Skeletal muscle satellite cell (primary cell): ENCODE data around the gene TBC1D14.

Source experiments
- H3K27me3 ChIP-seq: 2 replicates; pipeline ENCODE4 v1.7.0; 2013; ENCODE audit warnings: low read length; ENCODE audit not compliant: control insufficient read depth, insufficient read depth
- H3K36me3 ChIP-seq: 2 replicates; pipeline ENCODE4 v1.7.0; 2013; ENCODE audit warnings: mild to moderate bottlenecking, control low read depth, low read length; ENCODE audit not compliant: insufficient read depth
- H3K4me1 ChIP-seq: 2 replicates; pipeline ENCODE4 v1.7.0; 2013; ENCODE audit warnings: low read length; ENCODE audit not compliant: control insufficient read depth, insufficient read depth
- H3K4me2 ChIP-seq: 2 replicates; pipeline ENCODE4 v1.7.0; 2013; ENCODE audit warnings: mild to moderate bottlenecking, low read length
- H3K4me3 ChIP-seq: 2 replicates; pipeline ENCODE4 v1.7.0; 2013; ENCODE audit warnings: low read length
- H3K9ac ChIP-seq: 2 replicates; pipeline ENCODE4 v1.7.0; 2013; ENCODE audit warnings: mild to moderate bottlenecking, low read depth, low read length, moderate library complexity
- H3K9me3 ChIP-seq: replicated peaks from 2 replicates; pipeline ENCODE4 v1.7.0; 2013; ENCODE audit warnings: mild to moderate bottlenecking, control low read depth, low read length

The TBC1D14 gene

DNA sequence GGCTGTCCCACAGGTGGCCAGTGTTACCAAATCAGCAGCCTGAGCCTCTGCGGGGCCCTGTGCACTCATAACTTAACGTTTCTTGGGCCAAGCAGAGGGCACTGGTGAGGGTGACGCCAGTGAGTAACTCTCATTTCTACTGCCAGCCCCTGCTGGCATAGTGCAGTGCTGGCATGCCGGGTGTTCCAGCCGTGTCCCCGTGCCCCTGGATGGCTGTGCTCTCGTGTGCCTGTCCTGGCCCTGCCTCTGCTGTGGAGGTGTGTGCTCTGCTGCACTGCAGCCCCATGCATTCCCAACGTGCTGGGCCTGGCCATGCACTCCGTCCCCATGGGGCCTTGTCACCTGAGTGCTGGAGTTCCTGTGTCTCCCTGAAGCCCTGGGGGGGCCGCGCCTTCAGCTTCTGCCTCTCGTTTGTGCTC lies 14.7 kb downstream of the TBC1D14 start:
- H3K27me3 ChIP-seq, result no peaks in the 10 kb centered on the region
- no peaks in the 10 kb centered on the region for H3K36me3 ChIP-seq
- no peak overlapping the region for H3K9ac ChIP-seq
- H3K4me2 ChIP-seq, result no peak overlapping the region
- H3K4me1 ChIP-seq, result no peaks in the 10 kb centered on the region
- no peaks in the 10 kb centered on the region for H3K9me3 ChIP-seq
- H3K4me3 ChIP-seq, result no peak overlapping the region

GRCh38 chr4:6925357-6925836 lies 15.8 kb downstream of the TBC1D14 start:
- Histone ChIP-seq H3K9ac (no peak overlapping the region), H3K4me3 (no peak overlapping the region), H3K9me3 (no peaks in the 10 kb centered on the region), H3K4me2 (no peak overlapping the region), H3K27me3 (no peaks in the 10 kb centered on the region), H3K36me3 (no peaks in the 10 kb centered on the region), H3K4me1 (no peaks in the 10 kb centered on the region)

- no peak overlapping the region for H3K9ac ChIP-seq
- no peak overlapping the region for H3K4me2 ChIP-seq
- H3K4me1 ChIP-seq, result no peaks in the 10 kb centered on the region
- no peaks in the 10 kb centered on the region for H3K36me3 ChIP-seq
- no peak overlapping the region for H3K4me3 ChIP-seq
- no peaks in the 10 kb centered on the region for H3K27me3 ChIP-seq
- H3K9me3 ChIP-seq, result no peaks in the 10 kb centered on the region
These were observed 16.5 kb downstream of the TBC1D14 start for GRCh38 chr4:6926081-6926480.

DNA sequence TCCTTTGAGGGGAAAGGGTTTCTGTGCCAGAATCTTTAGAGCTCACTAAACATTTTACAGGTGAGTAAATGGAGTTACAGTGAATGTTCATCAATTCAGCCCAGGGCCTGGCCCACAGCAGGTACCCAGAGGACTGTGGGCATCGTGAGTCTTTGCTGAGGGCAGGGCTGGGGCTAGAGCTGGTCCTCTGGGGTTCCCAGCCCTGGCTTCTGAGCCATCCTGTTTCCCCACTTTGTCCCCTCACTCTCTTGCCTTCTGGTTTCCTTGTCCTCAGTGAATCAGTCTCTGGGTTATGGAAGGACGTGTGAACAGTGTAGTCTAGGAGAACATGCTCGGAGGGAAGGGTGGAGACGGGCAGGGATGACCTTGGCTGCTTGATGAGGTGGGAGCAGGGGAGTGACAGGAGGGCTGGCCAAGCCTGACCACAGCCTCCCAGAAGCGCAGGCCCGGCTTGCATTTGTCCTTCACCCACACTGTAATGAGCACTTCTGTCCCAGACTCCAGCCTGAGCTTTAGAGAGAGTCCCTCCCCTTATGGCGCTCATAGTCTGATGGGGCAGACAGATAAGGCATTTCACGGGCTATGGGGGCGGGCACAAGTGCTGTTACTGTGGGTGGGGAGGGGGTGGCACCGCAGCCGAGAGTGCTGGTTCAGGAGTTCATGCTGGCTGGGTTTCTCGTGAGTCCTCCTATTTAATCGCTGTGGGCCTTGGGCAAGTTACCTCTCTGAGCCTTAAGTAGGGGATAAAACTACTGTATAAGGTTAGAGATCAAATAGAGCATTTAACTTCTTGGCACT lies 17.3 kb downstream of the TBC1D14 start:
- H3K9me3 ChIP-seq, result no peaks in the 10 kb centered on the region
- no peak overlapping the region for H3K4me2 ChIP-seq
- H3K4me1 ChIP-seq, result no peaks in the 10 kb centered on the region
- H3K36me3 ChIP-seq, result no peaks in the 10 kb centered on the region
- no peaks in the 10 kb centered on the region for H3K27me3 ChIP-seq
- H3K4me3 ChIP-seq, result no peak overlapping the region
- H3K9ac ChIP-seq, result no peak overlapping the region

- no peak overlapping the region for H3K4me3 ChIP-seq
- no peaks in the 10 kb centered on the region for H3K36me3 ChIP-seq
- H3K4me1 ChIP-seq, result no peaks in the 10 kb centered on the region
- H3K27me3 ChIP-seq, result no peaks in the 10 kb centered on the region
- H3K9me3 ChIP-seq, result no peaks in the 10 kb centered on the region
- no peak overlapping the region for H3K9ac ChIP-seq
- H3K4me2 ChIP-seq, result no peak overlapping the region
These were observed 18.5 kb downstream of the TBC1D14 start for GRCh38 chr4:6928081-6928480.

DNA sequence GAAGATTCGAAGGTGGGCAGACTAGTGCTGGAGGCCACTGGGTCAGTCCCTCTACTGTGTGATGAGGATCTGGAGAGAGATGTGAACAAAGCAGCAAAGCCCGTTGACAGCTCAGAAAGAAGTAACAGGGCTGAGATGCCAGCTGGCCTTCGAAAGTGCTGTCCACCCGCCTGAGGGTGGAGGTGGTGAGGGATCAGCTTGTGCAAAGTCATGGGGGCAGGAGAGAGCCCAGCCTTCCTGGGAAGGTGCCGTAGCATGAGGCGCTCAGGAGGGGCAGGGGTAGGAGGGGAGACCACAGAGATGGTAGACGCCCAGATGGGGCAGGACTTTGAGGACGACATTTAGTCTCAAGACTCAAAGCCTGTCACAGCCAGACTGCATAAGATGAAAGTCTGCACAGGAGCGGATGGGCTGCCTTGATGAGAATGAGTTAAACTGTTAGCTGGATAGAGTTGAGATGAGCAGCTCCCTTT lies 19.7 kb downstream of the TBC1D14 start:
- H3K36me3 ChIP-seq, result no peaks in the 10 kb centered on the region
- no peak overlapping the region for H3K4me3 ChIP-seq
- no peak overlapping the region for H3K9ac ChIP-seq
- H3K27me3 ChIP-seq, result no peaks in the 10 kb centered on the region
- no peaks in the 10 kb centered on the region for H3K4me1 ChIP-seq
- H3K4me2 ChIP-seq, result no peak overlapping the region
- H3K9me3 ChIP-seq, result no peaks in the 10 kb centered on the region

DNA sequence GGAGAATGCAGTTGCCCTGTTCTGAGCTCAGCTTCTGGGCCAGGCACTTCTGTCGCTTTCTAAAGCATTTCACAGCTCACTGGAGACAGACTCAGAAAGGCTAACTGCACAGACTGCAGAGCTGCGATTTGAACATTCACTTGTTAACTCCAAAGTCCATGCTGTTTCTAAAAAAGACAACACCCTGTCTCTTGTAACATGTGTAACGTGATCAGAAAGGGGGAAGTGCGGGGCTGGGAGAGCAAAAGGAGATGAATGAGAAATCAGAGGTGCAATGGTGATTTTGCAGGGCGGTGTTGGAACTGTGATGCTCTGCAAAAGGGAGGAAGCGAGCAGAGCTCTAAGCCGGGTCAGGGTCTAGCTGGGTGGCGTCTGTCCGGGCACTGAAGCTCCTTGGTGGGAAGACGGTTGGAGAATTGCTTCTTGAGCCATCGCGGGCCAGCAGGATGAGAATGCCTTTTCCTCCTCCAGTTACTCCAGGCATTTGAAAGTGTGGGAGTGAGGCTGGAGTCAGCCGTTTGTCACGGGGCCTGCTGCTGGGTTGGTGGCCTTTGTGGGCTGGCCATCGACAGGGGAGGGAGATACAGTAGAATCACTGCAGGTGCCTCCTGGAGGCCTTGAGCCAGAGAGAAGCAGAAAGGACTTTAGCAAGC lies 20.3 kb downstream of the TBC1D14 start:
- Histone ChIP-seq H3K27me3 (no peaks in the 10 kb centered on the region), H3K4me1 (no peaks in the 10 kb centered on the region), H3K9ac (no peak overlapping the region), H3K36me3 (no peaks in the 10 kb centered on the region), H3K4me2 (no peak overlapping the region), H3K4me3 (no peak overlapping the region), H3K9me3 (no peaks in the 10 kb centered on the region)

DNA sequence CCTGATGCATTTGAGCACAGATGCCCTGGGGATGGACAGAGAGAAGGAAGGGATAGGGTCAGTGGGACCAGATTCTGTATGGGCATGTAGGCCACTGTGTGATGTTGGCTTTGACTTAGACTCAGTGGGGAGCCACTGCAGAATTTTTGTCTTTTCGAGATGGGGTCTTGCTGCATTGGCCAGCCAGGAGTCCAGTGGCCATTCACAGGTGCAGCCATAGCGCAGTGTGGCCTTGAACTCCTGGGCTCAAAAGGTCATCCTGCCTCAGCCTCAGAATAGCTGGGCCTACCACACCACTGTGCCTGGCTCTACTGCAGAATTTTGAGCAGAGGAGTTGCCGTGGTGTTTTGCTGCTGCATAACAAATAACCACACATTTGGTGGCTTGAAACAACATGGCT lies 22.8 kb downstream of the TBC1D14 start:
- Histone ChIP-seq H3K27me3 (no peaks in the 10 kb centered on the region), H3K4me2 (no peak overlapping the region), H3K9me3 (no peaks in the 10 kb centered on the region), H3K4me1 (no peaks in the 10 kb centered on the region), H3K36me3 (no peaks in the 10 kb centered on the region), H3K9ac (no peak overlapping the region), H3K4me3 (no peak overlapping the region)

GRCh38 chr4:6932918-6933317 lies 23.3 kb downstream of the TBC1D14 start:
- Histone ChIP-seq H3K4me3 (no peak overlapping the region), H3K9ac (no peak overlapping the region), H3K27me3 (no peaks in the 10 kb centered on the region), H3K4me1 (no peaks in the 10 kb centered on the region), H3K36me3 (no peaks in the 10 kb centered on the region), H3K4me2 (no peak overlapping the region), H3K9me3 (no peaks in the 10 kb centered on the region)

DNA sequence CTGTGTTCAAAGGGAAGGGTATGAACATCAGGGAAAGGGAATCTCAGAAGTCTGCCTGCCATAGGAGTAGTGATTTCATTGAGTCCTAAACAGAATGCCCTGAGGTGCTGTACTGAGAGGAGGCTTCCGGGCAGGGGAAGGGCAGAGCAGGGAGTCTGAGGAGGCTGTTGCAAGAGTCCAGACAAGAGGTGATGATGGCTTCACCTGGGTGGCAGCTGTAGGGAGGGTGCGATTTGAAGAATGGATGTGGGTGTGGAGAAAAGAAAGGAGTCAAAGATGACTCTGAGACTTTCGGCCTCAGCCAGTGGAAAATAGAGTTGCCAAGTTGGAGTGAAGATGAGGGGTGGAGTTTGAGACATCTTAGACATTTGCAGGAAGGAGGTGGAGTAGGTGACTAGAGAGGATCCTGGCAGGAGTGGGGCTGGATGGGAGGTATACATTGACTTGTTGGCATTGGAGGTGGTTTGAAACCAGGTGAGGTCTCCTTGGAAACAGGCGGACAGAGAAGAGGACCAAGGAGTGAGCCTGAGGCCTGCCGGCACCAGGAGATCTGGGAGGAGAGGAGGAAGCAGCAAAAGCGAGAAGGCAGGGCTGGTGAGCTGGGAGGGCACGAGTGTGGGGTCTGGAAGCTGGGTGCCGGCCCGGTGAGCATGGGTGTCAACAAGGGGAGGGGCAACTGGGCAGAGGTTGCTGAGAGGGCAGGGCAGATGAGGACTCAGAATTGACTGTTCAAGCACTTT lies 24.2 kb downstream of the TBC1D14 start:
- Histone ChIP-seq H3K4me3 (no peak overlapping the region), H3K9ac (no peak overlapping the region), H3K4me2 (no peak overlapping the region), H3K9me3 (no peaks in the 10 kb centered on the region), H3K4me1 (no peaks in the 10 kb centered on the region), H3K36me3 (no peaks in the 10 kb centered on the region), H3K27me3 (no peaks in the 10 kb centered on the region)

- H3K4me3 ChIP-seq, result no peak overlapping the region
- no peaks in the 10 kb centered on the region for H3K36me3 ChIP-seq
- no peaks in the 10 kb centered on the region for H3K9me3 ChIP-seq
- H3K27me3 ChIP-seq, result no peaks in the 10 kb centered on the region
- H3K4me1 ChIP-seq, result no peaks in the 10 kb centered on the region
- no peak overlapping the region for H3K4me2 ChIP-seq
- H3K9ac ChIP-seq, result no peak overlapping the region
These were observed 26.3 kb downstream of the TBC1D14 start for GRCh38 chr4:6935965-6936364.
